ENCODE results near the gene PSTPIP1. TPM values are rescaled to one million over a fixed set of nuclear protein-coding genes. Genes with fewer than 3 reads are reported as not detected.

Gene PSTPIP1
- total RNA-seq, 6 donors from 2014 or later: 7.0 to 69.1 (median 20.2) TPM

DNA sequence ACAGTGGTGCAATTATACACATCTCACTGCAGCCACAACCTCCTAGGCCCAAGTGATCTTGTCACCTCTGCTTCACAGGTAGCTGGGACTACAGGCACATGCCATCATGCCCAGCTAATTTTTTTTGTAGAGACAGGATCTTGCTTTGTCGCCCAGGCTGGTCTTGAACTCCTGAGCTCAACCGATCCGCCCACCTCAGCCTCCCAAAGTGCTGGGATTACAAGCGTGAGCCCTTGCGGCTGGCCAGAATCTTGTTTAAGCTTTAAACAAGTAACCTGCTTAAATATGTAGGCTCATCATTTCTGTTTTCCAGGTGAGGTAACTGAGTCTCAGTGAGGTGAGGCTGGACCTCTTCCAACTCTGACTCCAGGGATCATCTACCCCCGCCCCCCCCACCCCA is 7.7 kb upstream of the PSTPIP1 start:
- 89 to 94% methylated on average over 6 of the region's 6 CpGs for WGBS, 2 donors
- no peak for DNase-seq
- ATAC-seq (ENCODE audit: low FRiP score in 2 of 2): no peak
- H3K27me3 ChIP-seq: no peaks in the 10 kb centered on the region
- H3K36me3 ChIP-seq: no peaks in the 10 kb centered on the region
- no peak overlapping the region for H3K4me3 ChIP-seq
- H3K4me1 ChIP-seq: peaks cover 3 to 24% (median 11%) of the 10 kb centered on the region in 4 donors
- no peaks in the 10 kb centered on the region for H3K9me3 ChIP-seq
- TF ChIP-seq EP300 (IDR thresholded peaks at IDR 0.05): no peak
- TF ChIP-seq POLR2AphosphoS5 (IDR thresholded peaks at IDR 0.05): no peak
- no peak for TF ChIP-seq POLR2A (IDR thresholded peaks at IDR 0.05)
- TF ChIP-seq, protein P1, sequence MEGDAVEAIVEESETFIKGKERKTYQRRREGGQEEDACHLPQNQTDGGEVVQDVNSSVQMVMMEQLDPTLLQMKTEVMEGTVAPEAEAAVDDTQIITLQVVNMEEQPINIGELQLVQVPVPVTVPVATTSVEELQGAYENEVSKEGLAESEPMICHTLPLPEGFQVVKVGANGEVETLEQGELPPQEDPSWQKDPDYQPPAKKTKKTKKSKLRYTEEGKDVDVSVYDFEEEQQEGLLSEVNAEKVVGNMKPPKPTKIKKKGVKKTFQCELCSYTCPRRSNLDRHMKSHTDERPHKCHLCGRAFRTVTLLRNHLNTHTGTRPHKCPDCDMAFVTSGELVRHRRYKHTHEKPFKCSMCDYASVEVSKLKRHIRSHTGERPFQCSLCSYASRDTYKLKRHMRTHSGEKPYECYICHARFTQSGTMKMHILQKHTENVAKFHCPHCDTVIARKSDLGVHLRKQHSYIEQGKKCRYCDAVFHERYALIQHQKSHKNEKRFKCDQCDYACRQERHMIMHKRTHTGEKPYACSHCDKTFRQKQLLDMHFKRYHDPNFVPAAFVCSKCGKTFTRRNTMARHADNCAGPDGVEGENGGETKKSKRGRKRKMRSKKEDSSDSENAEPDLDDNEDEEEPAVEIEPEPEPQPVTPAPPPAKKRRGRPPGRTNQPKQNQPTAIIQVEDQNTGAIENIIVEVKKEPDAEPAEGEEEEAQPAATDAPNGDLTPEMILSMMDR (IDR thresholded peaks at IDR 0.05): no peak
- no peak overlapping the region for H3K27ac ChIP-seq

DNA sequence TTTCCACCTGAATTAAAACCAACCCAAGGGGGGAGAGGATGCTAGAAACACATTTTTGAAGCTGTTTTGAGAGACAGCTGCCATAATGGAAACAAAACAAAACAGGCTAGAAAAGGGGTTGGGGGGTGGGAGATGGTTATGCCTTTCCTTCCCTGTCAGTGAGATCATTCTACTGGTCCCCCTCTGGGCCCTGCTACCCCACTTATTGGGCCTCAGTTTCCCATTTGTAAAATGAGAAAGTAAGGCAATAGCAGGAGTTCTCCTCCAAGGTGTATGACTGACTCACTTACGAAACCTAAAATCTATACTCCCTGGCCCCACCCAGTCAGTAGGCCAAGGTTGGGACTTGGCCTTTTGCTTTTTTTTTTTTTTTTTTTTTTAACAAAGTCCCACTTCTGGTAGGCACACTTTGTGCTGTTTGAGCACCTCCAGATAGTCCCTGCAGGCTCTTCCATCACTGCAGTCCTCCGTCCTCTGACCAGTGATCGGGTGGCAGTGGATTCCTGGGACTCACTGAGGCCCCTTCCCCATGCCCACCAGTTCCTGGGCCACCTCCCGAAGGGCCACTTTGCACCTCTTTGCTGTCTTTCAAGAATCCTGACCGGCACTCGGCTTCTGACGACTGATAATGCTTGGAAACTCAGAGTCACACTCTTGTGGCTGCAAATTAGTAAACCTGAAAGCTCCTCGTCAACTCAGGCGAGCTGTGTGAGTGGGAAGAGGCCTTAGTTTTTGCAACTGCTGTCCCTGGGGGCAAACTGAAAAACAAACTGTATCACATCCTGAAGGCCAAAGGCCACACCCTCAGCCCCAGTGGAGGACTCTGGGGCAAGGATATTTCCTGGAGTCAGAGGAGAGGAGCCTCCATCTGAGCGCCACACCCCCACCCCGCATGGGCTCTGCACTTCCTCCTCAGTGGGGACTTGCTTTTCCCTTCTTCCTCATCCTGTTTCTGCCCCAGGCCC is 6.7 kb upstream of the PSTPIP1 start:
- TF ChIP-seq POLR2A (IDR thresholded peaks at IDR 0.05) (peak in 1 of 4 donors; percentile 18), POLR2AphosphoS5 (IDR thresholded peaks at IDR 0.05) (no peak)
- H3K36me3 ChIP-seq: no peaks in the 10 kb centered on the region
- peak overlapping the region; percentile 7 to 73 (median 36) for H3K27ac ChIP-seq
- no peak overlapping the region for H3K4me3 ChIP-seq
- DNase-seq: peak in 1 of 2 donors; percentile 82
- peaks cover 3 to 24% (median 15%) of the 10 kb centered on the region in 4 donors for H3K4me1 ChIP-seq
- H3K9me3 ChIP-seq: no peaks in the 10 kb centered on the region
- peak; percentile 36 to 86 for ATAC-seq (ENCODE audit: low FRiP score in 2 of 2)
- 59 to 67% methylated on average over 8 to 11 of the region's 11 CpGs for WGBS, 2 donors
- H3K27me3 ChIP-seq: no peaks in the 10 kb centered on the region

DNA sequence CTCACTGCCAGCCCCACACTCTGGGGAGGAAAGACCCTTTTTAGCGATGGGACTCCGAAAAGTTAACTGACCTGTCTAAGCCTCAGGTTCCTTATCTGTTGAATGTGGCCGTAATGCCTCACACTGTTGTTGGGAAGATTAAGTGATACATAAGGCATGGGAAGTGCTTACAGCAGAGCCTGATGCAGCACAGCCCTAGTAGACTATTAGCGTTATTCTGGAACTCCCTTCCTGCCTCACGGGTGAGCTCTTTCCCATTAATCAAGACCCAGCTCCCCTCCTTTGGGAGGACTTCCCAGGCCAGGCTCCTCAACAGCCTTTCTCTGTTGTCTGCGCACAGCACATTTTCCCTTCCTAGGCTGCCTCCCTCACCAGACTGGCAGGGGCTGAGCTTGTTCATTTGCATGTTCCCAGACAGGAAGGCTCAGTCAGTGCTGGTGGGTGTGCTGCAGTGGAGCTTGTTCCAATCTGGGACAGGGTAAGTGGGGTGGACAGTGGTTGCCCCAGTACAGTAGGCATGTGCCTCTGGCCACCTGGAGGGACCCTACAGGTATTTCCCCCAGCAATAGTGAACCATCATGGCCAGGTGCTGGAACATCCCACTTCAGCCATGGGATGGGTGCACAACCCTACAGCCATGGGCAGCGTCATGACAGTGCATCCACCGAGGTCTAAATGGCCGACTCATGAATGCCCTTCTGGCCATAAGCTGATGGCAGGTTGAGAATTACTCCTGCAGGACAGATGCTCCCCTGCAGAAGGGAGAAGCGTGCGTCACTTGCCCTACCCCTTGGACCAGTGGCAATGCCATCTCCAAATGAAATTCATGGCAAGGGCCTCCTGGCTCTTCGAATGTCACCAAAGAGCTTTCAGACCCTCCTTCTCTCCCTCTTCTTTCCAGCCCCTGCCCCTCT is 5.8 kb upstream of the PSTPIP1 start:
- no peaks in the 10 kb centered on the region for H3K36me3 ChIP-seq
- no peaks in the 10 kb centered on the region for H3K27me3 ChIP-seq
- WGBS, 2 donors: 73 to 74% methylated on average over 12 of the region's 12 CpGs
- ATAC-seq (ENCODE audit: low FRiP score in 2 of 2) (peak; percentile 8 to 45), DNase-seq (no peak)
- peaks cover 3 to 29% (median 15%) of the 10 kb centered on the region in 4 donors for H3K4me1 ChIP-seq
- no peaks in the 10 kb centered on the region for H3K9me3 ChIP-seq
- no peak overlapping the region for H3K4me3 ChIP-seq
- H3K27ac ChIP-seq: peak overlapping the region; percentile 7 to 73 (median 36)
- TF ChIP-seq POLR2AphosphoS5 (IDR thresholded peaks at IDR 0.05): no peak
- TF ChIP-seq POLR2A (IDR thresholded peaks at IDR 0.05): no peak
- TF ChIP-seq EP300 (IDR thresholded peaks at IDR 0.05): no peak
- TF ChIP-seq, protein P1 (IDR thresholded peaks at IDR 0.05): no peak

DNA sequence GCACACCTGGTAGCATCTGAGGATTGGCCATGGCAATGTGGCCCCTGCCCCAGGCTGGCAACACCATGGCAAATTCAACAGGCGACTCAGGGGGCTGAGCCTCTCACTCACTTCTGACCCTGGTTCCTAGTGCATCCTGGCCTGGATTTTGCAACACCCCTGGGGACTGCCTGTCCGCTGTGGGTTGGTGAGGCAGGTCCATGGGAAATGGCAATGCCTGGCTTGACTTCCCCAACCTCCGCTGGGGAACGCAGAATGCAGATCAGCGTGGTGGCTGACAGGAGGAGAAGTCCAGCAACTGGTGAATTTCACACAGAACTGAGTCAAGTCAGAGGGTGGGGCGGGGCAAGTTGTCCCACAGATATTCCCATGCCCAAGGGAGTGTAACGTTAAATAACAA is 3.9 kb upstream of the PSTPIP1 start:
- no peak for TF ChIP-seq POLR2AphosphoS5 (IDR thresholded peaks at IDR 0.05)
- TF ChIP-seq, protein P1 (IDR thresholded peaks at IDR 0.05): no peak
- TF ChIP-seq POLR2A (IDR thresholded peaks at IDR 0.05): no peak
- TF ChIP-seq EP300 (IDR thresholded peaks at IDR 0.05): no peak
- 58 to 96% methylated on average over 5 to 7 of the region's 7 CpGs for WGBS, 2 donors
- Histone ChIP-seq H3K4me3 (no peak overlapping the region), H3K4me1 (peaks cover 3 to 29% (median 21%) of the 10 kb centered on the region in 4 donors), H3K27me3 (no peaks in the 10 kb centered on the region), H3K36me3 (no peaks in the 10 kb centered on the region), H3K9me3 (no peaks in the 10 kb centered on the region), H3K27ac (peak overlapping the region in 1 of 4 donors; percentile 15)
- no peak for ATAC-seq (ENCODE audit: low FRiP score in 2 of 2)
- DNase-seq: peak in 1 of 2 donors; percentile 65
